B cell (primary cell): ENCODE results near the gene GATA3. TPM values are rescaled to one million over a fixed set of nuclear protein-coding genes. Genes with fewer than 3 reads are reported as not detected.

Experiments
- ATAC-seq: fragments of 200-7000 bp; cut with Tn5 transposase; one replicate; pipeline ENCODE4 v1.10.0; 2021; ENCODE audit warnings: low read depth, mild to moderate bottlenecking, moderate number of reproducible peaks, moderate library complexity
- CTCF ChIA-PET: fragments of 350-600 bp; sonication (Branson Sonifier 250); formaldehyde crosslinking; loops from one replicate; lab custom pipeline; 2021; ENCODE audit warnings: antibody characterized with exemption, inconsistent platforms; lab: Charles Lee
- POLR2A ChIA-PET: fragments of 350-600 bp; sonication (Branson Sonifier 250); formaldehyde crosslinking; loops from one replicate; lab custom pipeline; 2021; ENCODE audit warnings: antibody characterized with exemption; lab: Charles Lee
- DNase-seq: peaks from one replicate; pipeline ENCODE4 v3.0.0; 2013
- H2AFZ ChIP-seq: 2 replicates; pipeline ENCODE4 v1.6.1; 2012; ENCODE audit warnings: mild to moderate bottlenecking, low read depth, low read length; ENCODE audit not compliant: insufficient read depth, poor library complexity, severe bottlenecking
- H3K27ac ChIP-seq, 2 donors: 1 replicate in 1 of 2; 2 replicates in 1 of 2; pipeline ENCODE4 v1.5.1; 2012 to 2013; ENCODE audit warnings: low read length in 2 of 2, mild to moderate bottlenecking in 2 of 2, moderate library complexity in 1 of 2
- H3K27me3 ChIP-seq, 4 experiments: fragments of 200-600 bp in 1 of 4; sonication (generic) in 1 of 4; replicated peaks in 1 of 4; 1 replicate in 2 of 4; 2 replicates in 2 of 4; pipeline versions ENCODE4 v1.6.1 to v1.7.0; 2013 to 2016; ENCODE audit warnings: low read length in 3 of 4, mild to moderate bottlenecking in 2 of 4, mixed read lengths in 1 of 4, moderate library complexity in 1 of 4; ENCODE audit not compliant: insufficient read depth in 4 of 4, control insufficient read depth in 3 of 4; ENCODE audit errors: control extremely low read depth in 1 of 4
- H3K36me3 ChIP-seq, 2 experiments: replicated peaks in 1 of 2; 1 replicate in 1 of 2; 2 replicates in 1 of 2; pipeline versions ENCODE4 v1.6.1 to v1.7.1; 2013; ENCODE audit warnings: low read length in 1 of 2; ENCODE audit not compliant: insufficient read depth in 2 of 2, control insufficient read depth in 1 of 2; ENCODE audit errors: control extremely low read depth in 1 of 2, extremely low read depth in 1 of 2
- H3K4me1 ChIP-seq, 2 donors: fragments of 200-600 bp in 1 of 2; sonication (generic) in 1 of 2; 1 replicate in 1 of 2; 2 replicates in 1 of 2; pipeline versions ENCODE4 v1.5.1 to v1.6.1; 2013 to 2017; ENCODE audit warnings: low read length in 2 of 2; ENCODE audit not compliant: control insufficient read depth in 2 of 2, insufficient read depth in 2 of 2
- H3K4me2 ChIP-seq: replicated peaks from 2 replicates; pipeline ENCODE3; 2012; ENCODE audit warnings: mild to moderate bottlenecking, low read depth, low read length; ENCODE audit not compliant: poor library complexity, severe bottlenecking
- H3K4me3 ChIP-seq, 5 experiments: fragments of 200-600 bp in 1 of 5; sonication (generic) in 1 of 5; 1 replicate in 3 of 5; 2 replicates in 2 of 5; pipeline versions ENCODE4 v1.5.1 to v1.7.0; 2011 to 2016; ENCODE audit warnings: low read length in 4 of 5, mild to moderate bottlenecking in 4 of 5, low read depth in 2 of 5, control low read depth in 1 of 5, moderate library complexity in 1 of 5; ENCODE audit not compliant: insufficient read depth in 1 of 5; ENCODE audit errors: control extremely low read depth in 1 of 5, extremely low read depth in 1 of 5
- H3K79me2 ChIP-seq: fragments of 200-600 bp; sonication (generic); one replicate; pipeline ENCODE4 v1.6.0; 2016; ENCODE audit warnings: low read length; ENCODE audit not compliant: control insufficient read depth, insufficient read depth
- H3K9ac ChIP-seq: fragments of 200-600 bp; sonication (generic); 2 replicates; pipeline ENCODE4 v1.6.1; 2017; ENCODE audit warnings: mild to moderate bottlenecking, low read length, moderate library complexity
- H3K9me3 ChIP-seq, 3 donors: one replicate each; pipeline versions ENCODE4 v1.6.1 to v1.7.1; 2013; ENCODE audit warnings: low read length in 2 of 3; ENCODE audit not compliant: control insufficient read depth in 2 of 3, insufficient read depth in 1 of 3; ENCODE audit errors: control extremely low read depth in 1 of 3
- H4K20me1 ChIP-seq: 2 replicates; pipeline ENCODE4 v1.6.0; 2012; ENCODE audit warnings: mild to moderate bottlenecking, low read length; ENCODE audit not compliant: insufficient read depth, control insufficient read depth, poor library complexity, severe bottlenecking
- H3K27ac Mint-ChIP-seq: one replicate; pipeline ENCODE4 v1.8.0; 2021; ENCODE audit warnings: mixed read lengths
- H3K27me3 Mint-ChIP-seq: one replicate; pipeline ENCODE4 v1.8.0; 2021; ENCODE audit warnings: mixed read lengths
- H3K4me1 Mint-ChIP-seq: one replicate; pipeline ENCODE4 v1.8.0; 2021; ENCODE audit warnings: mixed read lengths
- H3K4me3 Mint-ChIP-seq: one replicate; pipeline ENCODE4 v1.8.0; 2021; ENCODE audit warnings: mixed read lengths
- H3K9me3 Mint-ChIP-seq: one replicate; pipeline ENCODE4 v1.8.0; 2022; ENCODE audit warnings: mixed read lengths; ENCODE audit not compliant: insufficient read depth
- CTCF ChIP-seq: fragments of 200-600 bp; IDR thresholded peaks from one replicate; pipeline ENCODE4 v1.8.0; 2022; ENCODE audit warnings: antibody characterized with exemption, mild to moderate bottlenecking
- EZH2 ChIP-seq: IDR thresholded peaks from 2 replicates; pipeline ENCODE4 v1.6.1; 2012; ENCODE audit warnings: borderline replicate concordance, low read depth, mild to moderate bottlenecking, moderate library complexity, low read length; ENCODE audit not compliant: insufficient read depth, poor library complexity, severe bottlenecking
- WGBS: methylation state at CpG from one replicate; pipeline ENCODE4 v1.1.5; 2013; ENCODE audit warnings: missing lambda C conversion rate; ENCODE audit not compliant: insufficient coverage; 5-methylcytosine and 5-hydroxymethylcytosine counted together
- intact Hi-C: fragments of 100-400 bp; cut with micrococcal nuclease; formaldehyde crosslinking; loops from one replicate; pipeline ENCODE4 v1.10.0; 2022
- polyA plus RNA-seq: library from polyadenylated mRNA; depleted of rRNA; stranded (reverse); fragments of >200 nt; gene quantifications from 2 replicates; pipeline ENCODE4 v1.2.3, GENCODE V29; 2012
- total RNA-seq, 2 donors: library from RNA; stranded (reverse); fragments of 120-200 nt in 1 of 2; gene quantifications; 1 replicate in 1 of 2; 2 replicates in 1 of 2; pipeline versions ENCODE4 v1.2.3 to v1.2.4, GENCODE V29; 2013 to 2022

GATA3 gene
- total and polyA plus RNA-seq, 2 donors (not counting 1 experiment from before 2014, with no cell fraction given): 0.60 to 0.94 TPM

GRCh38 chr10:8042721-8043568 lies 11.5 kb upstream of the GATA3 start:
- Histone ChIP-seq H3K4me3 (peak overlapping the region in 1 of 5 experiments; percentile 14), H4K20me1 (no peaks in the 10 kb centered on the region), H2AFZ (no peak overlapping the region), H3K27ac (no peak overlapping the region), H3K9ac (no peak overlapping the region), H3K79me2 (no peaks in the 10 kb centered on the region), H3K27me3 (peaks cover 0 to 100% (median 91%) of the 10 kb centered on the region in 4 experiments), H3K4me2 (peak overlapping the region; percentile 36), H3K4me1 (peaks cover 41 to 66% of the 10 kb centered on the region in 2 donors), H3K9me3 (peaks cover 0 to 51% (median 2%) of the 10 kb centered on the region in 3 donors), H3K36me3 (no peaks in the 10 kb centered on the region)
- intact Hi-C loops: loop anchor here (1.0 kb wide), 1 partner anchor 9 kb away; no protein-coding TSS in a partner anchor
- ATAC-seq: no peak
- Mint-ChIP-seq H3K9me3 (peaks cover 4% of the 10 kb centered on the region), H3K4me3 (peak overlapping the region; percentile 40), H3K4me1 (peaks cover 46% of the 10 kb centered on the region), H3K27me3 (peaks cover 96% of the 10 kb centered on the region), H3K27ac (no peak overlapping the region)
- CTCF ChIA-PET: no interaction called here
- WGBS: 7% methylated on average over 31 of the region's 35 CpGs
- DNase-seq: peak; percentile 29
- POLR2A ChIA-PET: no interaction called here
- TF ChIP-seq CTCF (no peak), EZH2 (peak; percentile 33)
